Chondrocyte (in vitro differentiated cells): Measurements from ENCODE around the gene MPPED2. TPM values are rescaled to one million over a fixed set of nuclear protein-coding genes. Genes with fewer than 3 reads are reported as not detected.

ENCODE experiments used
- DNase-seq: peaks from one replicate; pipeline ENCODE4 v3.0.0; 2021; ENCODE audit warnings: mixed read lengths, low spot score
- H3K27ac Mint-ChIP-seq: one replicate; pipeline ENCODE4 v1.8.0; 2021; ENCODE audit warnings: mild to moderate bottlenecking, moderate library complexity, mixed read lengths; ENCODE audit not compliant: unreplicated experiment
- H3K27me3 Mint-ChIP-seq: 2 replicates; pipeline ENCODE4 v1.8.0; 2021; ENCODE audit warnings: low read depth, mixed read lengths
- H3K36me3 Mint-ChIP-seq: 2 replicates; pipeline ENCODE4 v1.8.0; 2021; ENCODE audit warnings: low read depth, mixed read lengths
- H3K4me1 Mint-ChIP-seq: 2 replicates; pipeline ENCODE4 v1.8.0; 2021; ENCODE audit warnings: low read depth, mild to moderate bottlenecking, mixed read lengths
- H3K4me3 Mint-ChIP-seq: one replicate; pipeline ENCODE4 v1.8.0; 2021; ENCODE audit warnings: mild to moderate bottlenecking, moderate library complexity, mixed read lengths; ENCODE audit not compliant: unreplicated experiment
- H3K9me3 Mint-ChIP-seq: 2 replicates; pipeline ENCODE4 v1.8.0; 2021; ENCODE audit warnings: low read depth, mixed read lengths
- total RNA-seq: library from RNA; stranded (reverse); gene quantifications from 3 replicates; pipeline ENCODE4 v1.2.1, GENCODE V29; 2021
- TF ChIP-seq, protein P1 (sequence below): fragments of 200-600 bp; sonication (generic); IDR thresholded peaks from 2 replicates; pipeline ENCODE4 v1.5.0; 2021; ENCODE audit warnings: antibody characterized with exemption, mild to moderate bottlenecking, moderate library complexity

Gene MPPED2
- total RNA-seq, 1 donor from 2014 or later = not detected

- Mint-ChIP-seq H3K27me3 (peaks cover 37% of the 10 kb centered on the region), H3K4me3 (no peak overlapping the region), H3K36me3 (no peaks in the 10 kb centered on the region), H3K27ac (no peak overlapping the region), H3K4me1 (no peaks in the 10 kb centered on the region), H3K9me3 (no peaks in the 10 kb centered on the region)
- no peak for DNase-seq
- TF ChIP-seq, protein P1, sequence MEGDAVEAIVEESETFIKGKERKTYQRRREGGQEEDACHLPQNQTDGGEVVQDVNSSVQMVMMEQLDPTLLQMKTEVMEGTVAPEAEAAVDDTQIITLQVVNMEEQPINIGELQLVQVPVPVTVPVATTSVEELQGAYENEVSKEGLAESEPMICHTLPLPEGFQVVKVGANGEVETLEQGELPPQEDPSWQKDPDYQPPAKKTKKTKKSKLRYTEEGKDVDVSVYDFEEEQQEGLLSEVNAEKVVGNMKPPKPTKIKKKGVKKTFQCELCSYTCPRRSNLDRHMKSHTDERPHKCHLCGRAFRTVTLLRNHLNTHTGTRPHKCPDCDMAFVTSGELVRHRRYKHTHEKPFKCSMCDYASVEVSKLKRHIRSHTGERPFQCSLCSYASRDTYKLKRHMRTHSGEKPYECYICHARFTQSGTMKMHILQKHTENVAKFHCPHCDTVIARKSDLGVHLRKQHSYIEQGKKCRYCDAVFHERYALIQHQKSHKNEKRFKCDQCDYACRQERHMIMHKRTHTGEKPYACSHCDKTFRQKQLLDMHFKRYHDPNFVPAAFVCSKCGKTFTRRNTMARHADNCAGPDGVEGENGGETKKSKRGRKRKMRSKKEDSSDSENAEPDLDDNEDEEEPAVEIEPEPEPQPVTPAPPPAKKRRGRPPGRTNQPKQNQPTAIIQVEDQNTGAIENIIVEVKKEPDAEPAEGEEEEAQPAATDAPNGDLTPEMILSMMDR = no peak
These were observed 9.8 kb upstream of the MPPED2 start for GRCh38 chr11:30595934-30596333.

GRCh38 chr11:30594646-30595411 is 8.7 kb upstream of the MPPED2 start:
- Mint-ChIP-seq H3K27ac (no peak overlapping the region), H3K27me3 (peaks cover 39% of the 10 kb centered on the region), H3K36me3 (no peaks in the 10 kb centered on the region), H3K4me3 (no peak overlapping the region), H3K9me3 (no peaks in the 10 kb centered on the region), H3K4me1 (no peaks in the 10 kb centered on the region)
- TF ChIP-seq, protein P1 = no peak
- no peak for DNase-seq

GRCh38 chr11:30587269-30587812 is 1.2 kb upstream of the MPPED2 start:
- H3K4me3 Mint-ChIP-seq = peak overlapping the region; percentile 49
- no peak overlapping the region for H3K27ac Mint-ChIP-seq
- peaks cover 3% of the 10 kb centered on the region for H3K36me3 Mint-ChIP-seq
- H3K9me3 Mint-ChIP-seq = no peaks in the 10 kb centered on the region
- TF ChIP-seq, protein P1 = no peak
- peaks cover 61% of the 10 kb centered on the region for H3K27me3 Mint-ChIP-seq
- DNase-seq = no peak
- peaks cover 17% of the 10 kb centered on the region for H3K4me1 Mint-ChIP-seq

DNA sequence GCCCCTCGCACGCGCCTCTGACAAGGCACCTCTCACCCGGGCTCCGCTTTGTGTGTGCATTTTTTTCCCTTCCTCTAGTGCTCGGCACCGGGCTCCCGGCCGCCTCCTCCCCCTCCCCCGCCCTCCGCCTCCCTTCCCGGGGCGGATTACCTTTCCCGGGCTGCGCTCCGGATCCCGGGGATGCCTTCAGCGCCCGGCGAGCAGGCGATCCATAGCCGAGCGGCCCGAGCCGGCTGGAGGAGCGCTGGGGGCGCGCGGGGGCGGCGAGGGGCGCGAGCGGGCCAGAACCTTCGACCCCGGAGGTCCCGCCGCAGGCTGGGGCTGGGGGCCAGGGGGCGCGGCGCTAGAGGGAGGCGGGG is 282 bp downstream of the MPPED2 start:
- no peak for DNase-seq
- H3K36me3 Mint-ChIP-seq = peaks cover 3% of the 10 kb centered on the region
- H3K9me3 Mint-ChIP-seq = no peaks in the 10 kb centered on the region
- no peak overlapping the region for H3K27ac Mint-ChIP-seq
- peak overlapping the region; percentile 53 for H3K4me3 Mint-ChIP-seq
- TF ChIP-seq, protein P1 = no peak
- H3K4me1 Mint-ChIP-seq = peaks cover 17% of the 10 kb centered on the region
- peaks cover 60% of the 10 kb centered on the region for H3K27me3 Mint-ChIP-seq

DNA sequence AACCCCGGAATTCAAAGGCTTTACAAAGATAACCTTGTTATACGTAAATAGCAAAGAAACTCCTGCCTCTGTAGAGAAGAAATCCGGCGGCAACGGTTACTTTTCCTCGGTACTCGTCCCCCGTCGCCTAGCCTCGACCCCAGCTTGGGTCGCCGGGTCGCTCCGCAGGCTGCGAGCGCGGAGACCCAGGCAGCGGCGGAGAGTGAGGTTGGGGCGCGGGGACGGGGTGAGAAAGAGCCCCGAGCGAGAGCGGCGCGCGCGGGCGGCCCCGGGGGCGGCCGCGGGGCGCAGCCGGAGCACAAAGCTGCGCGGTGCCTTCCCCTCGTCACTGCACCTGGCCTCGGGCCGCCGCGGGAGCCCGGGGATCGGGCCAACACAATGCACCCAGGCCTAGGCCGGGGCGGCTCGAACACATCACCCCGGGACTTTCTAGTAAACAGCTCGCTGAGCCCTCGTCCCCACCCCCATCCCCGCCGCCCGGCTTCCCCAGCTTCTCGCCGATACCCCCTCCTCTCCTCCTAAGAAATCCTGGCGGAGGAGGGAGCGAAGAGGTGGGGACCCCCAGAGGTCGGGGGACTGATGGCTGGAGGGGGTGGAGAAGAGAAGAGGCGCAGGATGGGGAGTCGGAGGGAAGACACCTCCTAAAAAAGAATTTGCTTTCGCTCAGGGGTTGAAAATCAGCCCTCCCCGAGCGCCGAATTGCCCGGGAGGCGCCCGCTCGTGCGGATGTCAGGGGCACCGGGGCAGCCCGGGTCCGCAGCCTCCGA is 845 bp downstream of the MPPED2 start:
- Mint-ChIP-seq H3K4me3 (peak overlapping the region; percentile 71), H3K27ac (no peak overlapping the region), H3K4me1 (peaks cover 17% of the 10 kb centered on the region), H3K27me3 (peaks cover 62% of the 10 kb centered on the region), H3K36me3 (peaks cover 3% of the 10 kb centered on the region), H3K9me3 (no peaks in the 10 kb centered on the region)
- DNase-seq = peak; percentile 59
- TF ChIP-seq, protein P1 = no peak
